Endothelial cell of umbilical vein (primary cell): ENCODE data around the gene UVRAG. TPM values are rescaled to one million over a fixed set of nuclear protein-coding genes. Genes with fewer than 3 reads are reported as not detected.

Source experiments
- BruUV-seq: library from RNA; stranded (reverse); fragments of 400-500 nt; replicated peaks from 2 replicates; lab custom pipeline; 2021; lab: Mats Ljungman, UMichigan
- CTCF ChIA-PET: fragments of 300-600, 350-600 bp; sonication (Branson Sonifier 250); formaldehyde crosslinking; loops from one replicate; lab custom pipeline; 2021; ENCODE audit warnings: antibody characterized with exemption, inconsistent platforms; lab: Charles Lee
- POLR2A ChIA-PET: fragments of 300-600, 350-600 bp; sonication (Branson Sonifier 250); formaldehyde crosslinking; loops from one replicate; lab custom pipeline; 2021; ENCODE audit warnings: antibody characterized with exemption, inconsistent platforms; lab: Charles Lee
- DNase-seq: peaks from one replicate; pipeline ENCODE4 v3.0.0-alpha.2; 2011; ENCODE audit warnings: low read depth, low spot score
- FAIRE-seq: peaks from 2 replicates; lab custom pipeline; 2011; peaks lifted over from hg19 to GRCh38; lab: Jason Lieb, UNC
- H2AFZ ChIP-seq: 2 replicates; pipeline ENCODE4 v1.6.0; 2012; ENCODE audit warnings: low read depth, low read length, control low read depth, inconsistent platforms
- H3K27ac ChIP-seq: 2 replicates; pipeline ENCODE4 v1.5.1; 2011; ENCODE audit warnings: low read depth, mild to moderate bottlenecking, control low read depth, low read length, moderate library complexity; ENCODE audit not compliant: insufficient read depth
- H3K27me3 ChIP-seq, 2 experiments: 2 replicates each; pipeline versions ENCODE4 v1.6.0 to v1.6.1; 2011; ENCODE audit warnings: low read length in 2 of 2, mixed read lengths in 1 of 2; ENCODE audit not compliant: control insufficient read depth in 2 of 2, insufficient read depth in 2 of 2
- H3K36me3 ChIP-seq, 2 experiments: 2 replicates in 1 of 2; 3 replicates in 1 of 2; pipeline ENCODE4 v1.5.1; 2011; ENCODE audit warnings: low read length in 2 of 2, mild to moderate bottlenecking in 1 of 2, moderate library complexity in 1 of 2; ENCODE audit not compliant: control insufficient read depth in 2 of 2, insufficient read depth in 2 of 2; ENCODE audit errors: extremely low read depth in 1 of 2
- H3K4me1 ChIP-seq: 3 replicates; pipeline ENCODE4 v1.5.1; 2011; ENCODE audit warnings: mild to moderate bottlenecking, low read length; ENCODE audit not compliant: control insufficient read depth, insufficient read depth; ENCODE audit errors: extremely low read depth
- H3K4me2 ChIP-seq: 2 replicates; pipeline ENCODE4 v1.6.1; 2011; ENCODE audit warnings: low read length, control low read depth, mixed read lengths; ENCODE audit not compliant: insufficient read depth
- H3K4me3 ChIP-seq, 3 experiments: fragments of 200-600 bp in 1 of 3; sonication (generic), shearing (Covaris generic) in 1 of 3; replicated peaks in 1 of 3; 2 replicates each; pipeline ENCODE4 v1.5.1; 2011 to 2016; ENCODE audit warnings: control low read depth in 3 of 3, low read length in 3 of 3, mild to moderate bottlenecking in 2 of 3, inconsistent platforms in 1 of 3, low read depth in 1 of 3, moderate library complexity in 1 of 3; ENCODE audit not compliant: insufficient read depth in 1 of 3
- H3K79me2 ChIP-seq: 2 replicates; pipeline ENCODE4 v1.6.0; 2012; ENCODE audit warnings: low read length, inconsistent platforms; ENCODE audit not compliant: control insufficient read depth, insufficient read depth
- H3K9ac ChIP-seq: replicated peaks from 2 replicates; pipeline ENCODE3; 2011; ENCODE audit warnings: low read length, control low read depth; ENCODE audit not compliant: insufficient read depth; ENCODE audit errors: extremely low read depth
- H3K9me1 ChIP-seq: replicated peaks from 3 replicates; pipeline ENCODE4 v1.6.0; 2011; ENCODE audit warnings: mild to moderate bottlenecking, low read length; ENCODE audit not compliant: control insufficient read depth, insufficient read depth; ENCODE audit errors: extremely low read depth
- H3K9me3 ChIP-seq: replicated peaks from 2 replicates; pipeline ENCODE4 v1.5.1; 2012; ENCODE audit warnings: low read length, inconsistent platforms; ENCODE audit not compliant: control insufficient read depth, insufficient read depth
- H4K20me1 ChIP-seq: replicated peaks from 2 replicates; pipeline ENCODE3; 2011; ENCODE audit warnings: mild to moderate bottlenecking, low read length; ENCODE audit not compliant: control insufficient read depth, insufficient read depth; ENCODE audit errors: extremely low read depth
- CTCF ChIP-seq, 2 donors: IDR thresholded peaks; 1 replicate in 1 of 2; 2 replicates in 1 of 2; pipeline ENCODE4 v1.5.1; 2011; ENCODE audit warnings: low read length in 2 of 2, mild to moderate bottlenecking in 2 of 2, moderate library complexity in 2 of 2, control low read depth in 1 of 2, inconsistent platforms in 1 of 2, low read depth in 1 of 2; ENCODE audit not compliant: insufficient read depth in 1 of 2; ENCODE audit errors: extremely low read depth in 1 of 2
- EZH2 ChIP-seq: IDR thresholded peaks from 2 replicates; pipeline ENCODE4 v1.6.1; 2012; ENCODE audit warnings: borderline replicate concordance, low read depth, mild to moderate bottlenecking, moderate library complexity, low read length, inconsistent platforms; ENCODE audit not compliant: severe bottlenecking
- FOS ChIP-seq: IDR thresholded peaks from 2 replicates; pipeline ENCODE4 v1.6.1; 2011; ENCODE audit warnings: mild to moderate bottlenecking, low read length, moderate library complexity, borderline replicate concordance; ENCODE audit not compliant: insufficient read depth
- GATA2 ChIP-seq: IDR thresholded peaks from 2 replicates; pipeline ENCODE4 v1.7.0; 2011; ENCODE audit warnings: low read depth, mild to moderate bottlenecking, moderate library complexity, mixed read lengths, low read length; ENCODE audit not compliant: insufficient read length, insufficient read depth
- MAX ChIP-seq: IDR thresholded peaks from 2 replicates; pipeline ENCODE4 v1.6.1; 2011; ENCODE audit not compliant: insufficient read depth, insufficient read length
- MYC ChIP-seq: IDR thresholded peaks from one replicate; pipeline ENCODE4 v1.6.1; 2011; ENCODE audit warnings: mild to moderate bottlenecking, low read depth, low read length
- POLR2A ChIP-seq: IDR thresholded peaks from 2 replicates; pipeline ENCODE4 v1.6.1; 2012; ENCODE audit warnings: low read depth, mild to moderate bottlenecking, control low read depth, low read length
- POLR2AphosphoS5 ChIP-seq: IDR thresholded peaks from 2 replicates; pipeline ENCODE4 v1.6.1; 2012; ENCODE audit warnings: low read depth, mild to moderate bottlenecking, control low read depth, low read length, moderate library complexity; ENCODE audit not compliant: insufficient read depth
- dilution Hi-C: fragments of 300-500 bp; cut with MboI; formaldehyde crosslinking; loops from one replicate; pipeline ENCODE4 v1.15.0; 2019; ENCODE audit warnings: low sequenced_read_pairs; ENCODE audit not compliant: extremely low pct_ligation_motif_present
- intact Hi-C: fragments of 100-400 bp; cut with micrococcal nuclease; formaldehyde crosslinking; loops from one replicate; pipeline ENCODE4 v1.10.0; 2022
- polyA plus RNA-seq, 4 experiments: library from polyadenylated mRNA; depleted of rRNA in 3 of 4; stranded (reverse) in 3 of 4; unstranded in 1 of 4; fragments of >200 nt; gene quantifications; 2 replicates each; pipeline versions ENCODE4 v1.2.1 to v1.2.3, GENCODE V29; 2011 to 2012; ENCODE audit warnings: missing spikeins in 1 of 4
- total RNA-seq: library from RNA; stranded (reverse); gene quantifications from 2 replicates; pipeline ENCODE4 v1.2.3, GENCODE V29; 2021

Gene UVRAG
- total and polyA plus RNA-seq, 2 donors (not counting 3 experiments of a cell fraction or from before 2014, with no cell fraction given): 21.2 to 65.6 TPM

GRCh38 chr11:75916882-75917281 lies 101.9 kb downstream of the UVRAG start:
- POLR2A ChIA-PET: no interaction called here
- BruUV-seq: no TSS peak
- intact Hi-C loops: no loop called here

More at GRCh38 chr11:75916882-75917281, 101.9 kb downstream of the UVRAG start:
- no peak overlapping the region for H3K4me2 ChIP-seq
- dilution Hi-C loops: no loop called here
- H3K27me3 ChIP-seq: no peaks in the 10 kb centered on the region
- H3K9ac ChIP-seq: no peak overlapping the region
- TF ChIP-seq FOS: no peak
- TF ChIP-seq CTCF (IDR thresholded peaks at IDR 0.05; ENCODE audit: extremely low read depth in 1 of 2, insufficient read depth in 1 of 2, low read depth in 1 of 2, low read length in 2 of 2): no peak
- no peak for TF ChIP-seq POLR2A
- no peak for TF ChIP-seq MAX
- no peak for TF ChIP-seq GATA2
- no peak for TF ChIP-seq POLR2AphosphoS5
- TF ChIP-seq MYC: no peak
- TF ChIP-seq EZH2: no peak
- peaks cover 4% of the 10 kb centered on the region for H3K4me1 ChIP-seq
- CTCF ChIA-PET: interaction anchor here (1.0 to 1.3 kb wide), 3 partner anchors 12 to 235 kb away, joined by 3 to 4 read pairs (median 3); no protein-coding TSS in a partner anchor
- H3K9me1 ChIP-seq: no peaks in the 10 kb centered on the region
- DNase-seq (no peak), FAIRE-seq (no peak)
- no peak overlapping the region for H3K27ac ChIP-seq
- H3K79me2 ChIP-seq: peaks cover 28% of the 10 kb centered on the region
- H3K4me3 ChIP-seq: no peak overlapping the region
- H2AFZ ChIP-seq: no peak overlapping the region
- H3K9me3 ChIP-seq: no peaks in the 10 kb centered on the region
- peaks cover 8% of the 10 kb centered on the region for H4K20me1 ChIP-seq
- peaks cover 2 to 11% of the 10 kb centered on the region in 2 experiments for H3K36me3 ChIP-seq
